Measurements from ENCODE around the gene GPN3. TPM values are rescaled to one million over a fixed set of nuclear protein-coding genes. Genes with fewer than 3 reads are reported as not detected.
"Not testable (repeated sequence)": the region's sequence is repeated elsewhere in the genome, so short reads cannot be mapped to it uniquely, and the experiment has no call there.

GPN3 gene
- total RNA-seq, 2 donors from 2014 or later: 28.4 to 40.2 TPM

DNA sequence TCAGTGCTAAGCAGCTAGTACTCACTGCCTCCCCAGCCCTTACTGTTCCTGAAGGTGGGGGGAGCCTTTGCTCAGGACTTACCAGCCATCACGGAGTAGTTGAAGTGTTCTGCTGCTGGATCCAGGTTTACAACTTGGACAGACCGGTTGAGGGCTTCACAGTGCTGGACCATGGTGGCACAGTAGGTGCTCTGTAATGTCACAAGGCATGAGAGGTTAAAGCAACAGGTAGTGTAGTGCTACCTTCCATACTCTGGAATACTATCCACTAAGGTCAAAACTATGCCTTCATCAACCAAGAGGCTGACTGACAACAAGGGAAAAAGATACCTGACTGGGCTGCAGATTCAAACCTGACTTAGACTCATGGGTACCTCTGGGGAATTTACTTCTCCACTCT lies 3.0 kb downstream of the GPN3 start:
- Histone ChIP-seq H3K4me3 (no peak overlapping the region), H3K36me3 (no peaks in the 10 kb centered on the region), H3K27ac (no peak overlapping the region), H3K9me3 (no peaks in the 10 kb centered on the region), H3K27me3 (replicated peaks; ENCODE audit: insufficient read depth) (no peaks in the 10 kb centered on the region), H3K4me1 (replicated peaks) (no peaks in the 10 kb centered on the region)
- TF ChIP-seq, protein P1, sequence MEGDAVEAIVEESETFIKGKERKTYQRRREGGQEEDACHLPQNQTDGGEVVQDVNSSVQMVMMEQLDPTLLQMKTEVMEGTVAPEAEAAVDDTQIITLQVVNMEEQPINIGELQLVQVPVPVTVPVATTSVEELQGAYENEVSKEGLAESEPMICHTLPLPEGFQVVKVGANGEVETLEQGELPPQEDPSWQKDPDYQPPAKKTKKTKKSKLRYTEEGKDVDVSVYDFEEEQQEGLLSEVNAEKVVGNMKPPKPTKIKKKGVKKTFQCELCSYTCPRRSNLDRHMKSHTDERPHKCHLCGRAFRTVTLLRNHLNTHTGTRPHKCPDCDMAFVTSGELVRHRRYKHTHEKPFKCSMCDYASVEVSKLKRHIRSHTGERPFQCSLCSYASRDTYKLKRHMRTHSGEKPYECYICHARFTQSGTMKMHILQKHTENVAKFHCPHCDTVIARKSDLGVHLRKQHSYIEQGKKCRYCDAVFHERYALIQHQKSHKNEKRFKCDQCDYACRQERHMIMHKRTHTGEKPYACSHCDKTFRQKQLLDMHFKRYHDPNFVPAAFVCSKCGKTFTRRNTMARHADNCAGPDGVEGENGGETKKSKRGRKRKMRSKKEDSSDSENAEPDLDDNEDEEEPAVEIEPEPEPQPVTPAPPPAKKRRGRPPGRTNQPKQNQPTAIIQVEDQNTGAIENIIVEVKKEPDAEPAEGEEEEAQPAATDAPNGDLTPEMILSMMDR (IDR thresholded peaks at IDR 0.05): no peak
- TF ChIP-seq POLR2AphosphoS5 (IDR thresholded peaks at IDR 0.05) (no peak), POLR2A (IDR thresholded peaks at IDR 0.05) (no peak)
- DNase-seq (ENCODE audit: low spot score): no peak
- 87% methylated on average over 2 of the region's 2 CpGs for WGBS
- intact Hi-C loops (cut with DNase I): loop anchor here (5.0 to 10.0 kb wide), 3 partner anchors 37 to 230 kb away; partner anchors contain the start of genes RAD9B and VPS29

DNA sequence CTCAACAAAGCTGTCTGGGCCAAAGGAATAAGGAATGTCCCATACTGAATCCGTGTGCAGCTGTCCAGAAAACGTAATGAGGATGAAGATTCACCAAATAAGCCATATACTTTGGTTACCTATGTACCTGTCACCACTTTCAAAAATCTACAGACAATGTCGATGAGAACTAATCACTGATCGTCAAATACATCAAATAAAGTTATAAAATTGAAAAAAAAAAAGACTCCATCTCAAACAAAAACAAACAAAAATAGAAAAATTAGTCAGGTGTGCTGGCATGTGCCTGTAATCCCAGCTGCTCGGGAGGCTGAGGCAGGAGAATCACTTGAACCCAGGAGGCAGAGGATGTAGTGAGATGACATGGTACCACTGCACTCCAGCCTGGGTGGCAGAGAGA lies 6.9 kb downstream of the GPN3 start:
- not testable (repeated sequence) for H3K27ac ChIP-seq; H3K4me3 ChIP-seq; H3K27me3 ChIP-seq (replicated peaks; ENCODE audit: insufficient read depth); H3K36me3 ChIP-seq; H3K4me1 ChIP-seq (replicated peaks); DNase-seq (ENCODE audit: low spot score); H3K9me3 ChIP-seq
- 81% methylated on average over 5 of the region's 5 CpGs for WGBS
- intact Hi-C loops (cut with DNase I): loop anchor here (10.0 kb wide), 1 partner anchor 234 kb away; no protein-coding TSS in a partner anchor

DNA sequence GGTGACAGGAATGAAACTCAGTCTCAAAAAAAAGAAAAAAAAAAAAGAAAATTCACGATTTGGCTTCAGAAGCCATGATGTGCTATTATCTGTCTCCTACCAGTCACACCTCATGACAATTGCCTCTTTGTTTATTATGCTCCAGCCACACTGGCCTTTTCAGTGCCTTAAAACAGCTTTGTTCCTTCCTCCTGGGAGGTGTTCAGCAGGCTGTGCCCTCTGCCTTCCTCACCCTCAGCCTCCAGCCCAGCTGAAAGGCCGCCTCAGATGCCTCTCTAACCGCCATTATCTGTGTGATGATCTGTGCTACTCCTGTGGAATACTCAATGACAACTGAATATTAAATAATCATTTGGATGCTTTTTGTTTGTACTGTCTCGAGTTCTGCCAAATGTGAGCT lies 9.3 kb downstream of the GPN3 start:
- intact Hi-C loops (cut with DNase I): no loop called here
- TF ChIP-seq POLR2AphosphoS5 (IDR thresholded peaks at IDR 0.05): no peak
- TF ChIP-seq, protein P1 (IDR thresholded peaks at IDR 0.05): no peak
- TF ChIP-seq POLR2A (IDR thresholded peaks at IDR 0.05): no peak
- WGBS: 92% methylated on average over 4 of the region's 4 CpGs
- Histone ChIP-seq H3K27ac (no peak overlapping the region), H3K4me3 (no peak overlapping the region), H3K27me3 (replicated peaks; ENCODE audit: insufficient read depth) (no peaks in the 10 kb centered on the region), H3K9me3 (no peaks in the 10 kb centered on the region), H3K36me3 (no peaks in the 10 kb centered on the region), H3K4me1 (replicated peaks) (no peaks in the 10 kb centered on the region)
- DNase-seq (ENCODE audit: low spot score): no peak

DNA sequence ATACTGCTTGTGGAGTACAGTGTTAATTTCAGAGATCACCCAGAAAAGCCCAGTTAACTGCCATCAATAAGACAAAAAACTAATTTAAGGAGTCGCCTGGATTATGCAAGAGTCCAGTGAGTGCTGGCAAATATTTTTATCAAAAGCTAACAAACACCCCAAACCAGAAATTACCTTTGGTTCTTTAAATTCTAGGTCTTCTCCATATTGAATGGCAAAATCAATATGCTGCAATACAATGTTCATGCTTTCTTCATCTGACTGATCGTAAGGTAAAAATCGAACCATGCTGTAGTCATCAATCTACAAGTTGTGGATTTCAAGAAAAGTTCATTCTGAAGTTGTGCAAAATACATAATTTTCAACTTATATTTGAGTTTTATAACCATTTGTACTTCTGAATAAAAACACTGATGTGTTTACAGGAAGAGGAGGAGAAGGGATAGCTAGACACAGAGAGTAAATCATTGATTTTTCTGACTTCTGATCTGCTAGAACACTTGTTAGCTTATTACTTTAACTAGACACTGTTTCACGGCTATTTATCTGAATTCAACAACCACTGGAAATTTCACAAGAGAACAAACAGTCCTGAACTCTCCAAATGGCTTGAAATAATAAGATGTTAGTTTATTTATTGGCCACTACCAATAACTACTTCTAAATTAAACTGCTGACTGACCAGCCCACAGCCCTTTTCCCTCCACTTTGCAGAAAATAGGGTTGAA lies 14.3 kb downstream of the GPN3 start:
- TF ChIP-seq, protein P1 (IDR thresholded peaks at IDR 0.05): no peak
- TF ChIP-seq POLR2AphosphoS5 (IDR thresholded peaks at IDR 0.05): no peak
- TF ChIP-seq POLR2A (IDR thresholded peaks at IDR 0.05): no peak
- intact Hi-C loops (cut with DNase I): loop anchor here (5.0 kb wide), 2 partner anchors 149 to 434 kb away; no protein-coding TSS in a partner anchor
- Histone ChIP-seq H3K4me3 (no peak overlapping the region), H3K4me1 (replicated peaks) (no peaks in the 10 kb centered on the region), H3K9me3 (no peaks in the 10 kb centered on the region), H3K27ac (no peak overlapping the region), H3K36me3 (no peaks in the 10 kb centered on the region), H3K27me3 (replicated peaks; ENCODE audit: insufficient read depth) (no peaks in the 10 kb centered on the region)
- no peak for DNase-seq (ENCODE audit: low spot score)
- WGBS: 85% methylated on average over 4 of the region's 4 CpGs

DNA sequence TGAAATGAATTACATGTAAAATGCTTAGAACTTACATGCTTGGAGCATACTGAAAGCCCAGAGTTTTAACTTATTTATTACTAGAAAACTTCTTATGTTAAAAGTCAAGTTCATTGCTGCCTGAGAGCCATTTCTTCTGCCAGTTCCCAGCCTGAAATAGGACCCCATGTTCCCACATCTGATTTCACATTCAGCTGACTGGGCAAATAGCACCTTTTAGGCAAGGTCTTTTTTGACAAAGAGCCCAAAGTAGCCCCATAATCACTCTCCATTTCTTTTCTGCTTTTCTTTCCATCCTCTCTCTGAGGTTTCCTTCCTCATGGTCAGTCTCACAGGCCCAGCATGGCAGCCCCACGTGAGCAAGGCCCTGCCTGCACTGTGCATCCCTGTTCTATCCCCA lies 16.8 kb downstream of the GPN3 start:
- H3K27ac ChIP-seq: peak overlapping the region in 1 of 2 donors; percentile 79
- H3K36me3 ChIP-seq: no peaks in the 10 kb centered on the region
- H3K4me3 ChIP-seq: no peak overlapping the region
- DNase-seq (ENCODE audit: low spot score): no peak
- H3K4me1 ChIP-seq (replicated peaks): peaks cover 3% of the 10 kb centered on the region
- no peaks in the 10 kb centered on the region for H3K27me3 ChIP-seq (replicated peaks; ENCODE audit: insufficient read depth)
- no peaks in the 10 kb centered on the region for H3K9me3 ChIP-seq
- intact Hi-C loops (cut with DNase I): loop anchor here (5.0 kb wide), 2 partner anchors 151 to 436 kb away; no protein-coding TSS in a partner anchor
- TF ChIP-seq POLR2AphosphoS5 (IDR thresholded peaks at IDR 0.05): no peak
- TF ChIP-seq, protein P1 (IDR thresholded peaks at IDR 0.05): no peak
- no peak for TF ChIP-seq POLR2A (IDR thresholded peaks at IDR 0.05)
- 58% methylated on average over 1 of the region's 1 CpG for WGBS

All from prostate gland (tissue), 2 donors.